IMR-90 (cell line): ENCODE measurements around the gene MAPKAP1.

Source experiments
- CEBPB ChIP-seq: IDR thresholded peaks from 2 replicates; pipeline ENCODE4 v1.6.1; 2012; ENCODE audit warnings: low read depth, low read length, improper control_type of control experiment
- CTCF ChIP-seq: conservative IDR thresholded peaks from 2 replicates; pipeline ENCODE4 v1.5.1; 2012; ENCODE audit warnings: mild to moderate bottlenecking, low read depth, low read length, improper control_type of control experiment
- FOS ChIP-seq: fragments of 150-350 bp; IDR thresholded peaks from 2 replicates; pipeline ENCODE4 v1.6.1; 2016; ENCODE audit warnings: low read depth, low read length
- MAFK ChIP-seq: IDR thresholded peaks from 2 replicates; pipeline ENCODE4 v1.6.1; 2012; ENCODE audit warnings: low read depth, low read length, improper control_type of control experiment
- MXI1 ChIP-seq: IDR thresholded peaks from 2 replicates; pipeline ENCODE4 v1.6.1; 2012; ENCODE audit warnings: low read depth, mild to moderate bottlenecking, low read length, moderate library complexity, borderline replicate concordance
- NFE2L2 ChIP-seq: fragments of 150-350 bp; IDR thresholded peaks from 2 replicates; pipeline ENCODE4 v1.6.1; 2016; ENCODE audit warnings: low read depth, mild to moderate bottlenecking, low read length
- POLR2A ChIP-seq: IDR thresholded peaks from 2 replicates; pipeline ENCODE4 v1.6.1; 2012; ENCODE audit warnings: mild to moderate bottlenecking, low read depth, low read length
- RAD21 ChIP-seq: IDR thresholded peaks from 2 replicates; pipeline ENCODE4 v1.6.1; 2012; ENCODE audit warnings: low read length, improper control_type of control experiment
- RCOR1 ChIP-seq: IDR thresholded peaks from 2 replicates; pipeline ENCODE4 v1.6.1; 2012; ENCODE audit warnings: mild to moderate bottlenecking, low read length, improper control_type of control experiment; ENCODE audit not compliant: insufficient replicate concordance
- RFX5 ChIP-seq: IDR thresholded peaks from 2 replicates; pipeline ENCODE4 v1.8.0; 2012; ENCODE audit warnings: low read depth, mild to moderate bottlenecking, low read length, moderate library complexity
- TF ChIP-seq, protein P1 (sequence below): fragments of 150-350 bp; IDR thresholded peaks from 2 replicates; pipeline ENCODE4 v1.6.1; 2017; ENCODE audit warnings: mild to moderate bottlenecking, antibody characterized with exemption, low read length, low read depth

- TF ChIP-seq CTCF = no peak
- TF ChIP-seq, protein P1, sequence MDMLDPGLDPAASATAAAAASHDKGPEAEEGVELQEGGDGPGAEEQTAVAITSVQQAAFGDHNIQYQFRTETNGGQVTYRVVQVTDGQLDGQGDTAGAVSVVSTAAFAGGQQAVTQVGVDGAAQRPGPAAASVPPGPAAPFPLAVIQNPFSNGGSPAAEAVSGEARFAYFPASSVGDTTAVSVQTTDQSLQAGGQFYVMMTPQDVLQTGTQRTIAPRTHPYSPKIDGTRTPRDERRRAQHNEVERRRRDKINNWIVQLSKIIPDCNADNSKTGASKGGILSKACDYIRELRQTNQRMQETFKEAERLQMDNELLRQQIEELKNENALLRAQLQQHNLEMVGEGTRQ = no peak
- no peak for TF ChIP-seq POLR2A
- TF ChIP-seq NFE2L2 = no peak
- TF ChIP-seq RFX5 = no peak
- TF ChIP-seq RAD21 = 0 out of 2 replicates have a peak, but pooled peaks have one; percentile 4
- no peak for TF ChIP-seq CEBPB
- no peak for TF ChIP-seq MAFK
- TF ChIP-seq MXI1 = 0 out of 2 replicates have a peak, but pooled peaks have one; percentile 28
- TF ChIP-seq RCOR1 = no peak
- no peak for TF ChIP-seq FOS
Observed at GRCh38 chr9:125747765-125748445, 40.9 kb upstream of the MAPKAP1 start.
